Heart left ventricle (tissue), 16 donors: ENCODE results near the gene PPAN. TPM values are rescaled to one million over a fixed set of nuclear protein-coding genes. Genes with fewer than 3 reads are reported as not detected.
A peak's percentile ranks its signal among the peaks of the same experiment; 100 is the strongest.

Source experiments
- ATAC-seq, 4 donors: fragments of 200-7000 bp; cut with Tn5 transposase; one replicate each; pipeline ENCODE4 v1.9.1; 2020 to 2022; ENCODE audit warnings: moderate library complexity in 4 of 4, mild to moderate bottlenecking in 3 of 4, moderate number of reproducible peaks in 1 of 4
- DNase-seq, 5 donors: peaks; one replicate each; pipeline ENCODE4 v3.0.0-alpha.2; 2020
- H3K27ac ChIP-seq, 12 donors: fragments of 200-600 bp; sonication (generic) in 4 of 12; one replicate each; pipeline versions ENCODE4 v1.5.0 to v1.8.0; 2016 to 2022; ENCODE audit warnings: mild to moderate bottlenecking in 2 of 12
- H3K27me3 ChIP-seq, 9 donors: fragments of 200-600 bp; sonication (generic) in 2 of 9; one replicate each; pipeline versions ENCODE4 v1.5.1 to v1.8.0; 2016 to 2022; ENCODE audit warnings: mild to moderate bottlenecking in 3 of 9
- H3K36me3 ChIP-seq, 9 donors: fragments of 200-600 bp; sonication (generic) in 2 of 9; one replicate each; pipeline versions ENCODE4 v1.5.0 to v1.8.0; 2018 to 2022; ENCODE audit warnings: mild to moderate bottlenecking in 2 of 9
- H3K4me1 ChIP-seq, 12 donors: fragments of 200-600 bp; sonication (generic) in 4 of 12; one replicate each; pipeline versions ENCODE4 v1.5.0 to v1.8.0; 2016 to 2022; ENCODE audit warnings: mild to moderate bottlenecking in 3 of 12
- H3K4me3 ChIP-seq, 12 donors: fragments of 200-600 bp; sonication (generic) in 4 of 12; one replicate each; pipeline versions ENCODE4 v1.5.0 to v1.8.0; 2017 to 2022; ENCODE audit warnings: mild to moderate bottlenecking in 9 of 12, moderate library complexity in 4 of 12
- H3K9me3 ChIP-seq, 12 donors: fragments of 200-600 bp; sonication (generic) in 4 of 12; one replicate each; pipeline versions ENCODE4 v1.5.0 to v1.8.0; 2016 to 2022; ENCODE audit warnings: mild to moderate bottlenecking in 1 of 12
- CTCF ChIP-seq, 12 donors: fragments of 200-600 bp; sonication (generic) in 4 of 12; IDR thresholded peaks; one replicate each; pipeline versions ENCODE4 v1.5.0 to v1.8.0; 2018 to 2022; ENCODE audit warnings: antibody characterized with exemption in 12 of 12, mild to moderate bottlenecking in 5 of 12
- POLR2A ChIP-seq, 2 donors: fragments of 450-650 bp; IDR thresholded peaks; one replicate each; pipeline ENCODE4 v1.6.1; 2017; ENCODE audit warnings: antibody characterized with exemption in 2 of 2, mild to moderate bottlenecking in 2 of 2, moderate library complexity in 2 of 2
- WGBS, 4 donors: extraction: QIAGEN DNeasy Blood & Tissue Kit in 2 of 4; methylation state at CpG; one replicate each; pipeline versions ENCODE4 v1.1.5 to v1.1.7; 2013 to 2018; 5-methylcytosine and 5-hydroxymethylcytosine counted together
- intact Hi-C, 10 donors: fragments of 100-400 bp; cut with DNase I; formaldehyde crosslinking; loops; one replicate each; pipeline versions ENCODE4 v1.11.1 to v1.14.2; 2022
- polyA plus RNA-seq, 2 donors: library from polyadenylated mRNA; stranded (reverse); fragments of 200-250 nt; gene quantifications; one replicate each; pipeline ENCODE4 v1.2.3, GENCODE V29; 2013
- total RNA-seq, 9 donors: library from RNA; depleted of rRNA in 2 of 9; stranded (reverse); fragments of >200 nt in 2 of 9; fragmentation: NEBNext Ultra II Directional in 3 of 9; extraction: Animal tissue kit (Norgen Biotek cat#: 25700) in 3 of 9; gene quantifications; one replicate each; pipeline versions ENCODE4 v1.1.0 to v1.2.4, GENCODE V29; 2016 to 2023
- donor health status: ischemic (EF 13 %, LVEDD 7.1; RV severe dilation, severe dysfunction).
- donor health status: healthy with polysubstance abuse.
- donor health status: DM: no; HTN: yes; CAD: no.
- donor health status: DM: no; HTN: no; CAD: no.
- donor health status: ischemic (EF 25% LVEDD 6.9; RV normal size, moderate dysfunction).
- donor health status: ischemic (EF 25% LVEDD 5.7; RV mildly dilated, moderate dysfunction).
- donor health status: healthy.
- donor health status: DM: yes; HTN: yes; CAD: no.
- donor health status: ischemic (EF 35%, LVEDD 5.7; RV mildly dilated, moderate dysfunction).
- donor health status: nonischemic (EF 11% LVEDD 7.7; RV severe dilation, severe dysfunction).
- donor health status: DM: yes; HTN: yes; CAD: no.
- donor health status: PGD.
- donor health status: ischemic (EF 29% LVEDD 5.4; RV normal size, mild dysfunction).
- donor health status: nonischemic (EF 23%, LVEDD 6.1; RV moderate dilation, normal function).

Gene PPAN
- total and polyA plus RNA-seq, 11 donors: 16.3 to 41.4 (median 22.5) TPM

GRCh38 chr19:10142701-10143375 is 36.7 kb downstream of the PPAN start:
- no peak overlapping the region for H3K4me3 ChIP-seq
- H3K27ac ChIP-seq: peak overlapping the region in 1 of 12 donors; percentile 59
- H3K4me1 ChIP-seq: no peaks in the 10 kb centered on the region
- H3K9me3 ChIP-seq: no peaks in the 10 kb centered on the region
- H3K27me3 ChIP-seq: no peaks in the 10 kb centered on the region
- DNase-seq (no peak), ATAC-seq (no peak)
- peaks cover 2 to 100% (median 98%) of the 10 kb centered on the region in 9 donors for H3K36me3 ChIP-seq
- WGBS, 4 donors: 86 to 94% (median 90%) methylated on average over 13 to 15 of the region's 15 CpGs
- intact Hi-C loops: no loop called here
- no peak for TF ChIP-seq CTCF (IDR thresholded peaks at IDR 0.05)
- no peak for TF ChIP-seq POLR2A (IDR thresholded peaks at IDR 0.05)

GRCh38 chr19:10143681-10144080 is 37.5 kb downstream of the PPAN start:
- no peak for TF ChIP-seq POLR2A (IDR thresholded peaks at IDR 0.05)
- no peak for TF ChIP-seq CTCF (IDR thresholded peaks at IDR 0.05)
- no peaks in the 10 kb centered on the region for H3K9me3 ChIP-seq
- DNase-seq (no peak), ATAC-seq (no peak)
- H3K36me3 ChIP-seq: peaks cover 2 to 100% (median 95%) of the 10 kb centered on the region in 9 donors
- intact Hi-C loops: no loop called here
- H3K27me3 ChIP-seq: no peaks in the 10 kb centered on the region
- H3K27ac ChIP-seq: peak overlapping the region in 1 of 12 donors; percentile 59
- WGBS, 4 donors: 92 to 98% (median 95%) methylated on average over 8 to 11 of the region's 11 CpGs
- H3K4me1 ChIP-seq: no peaks in the 10 kb centered on the region
- H3K4me3 ChIP-seq: no peak overlapping the region

DNA sequence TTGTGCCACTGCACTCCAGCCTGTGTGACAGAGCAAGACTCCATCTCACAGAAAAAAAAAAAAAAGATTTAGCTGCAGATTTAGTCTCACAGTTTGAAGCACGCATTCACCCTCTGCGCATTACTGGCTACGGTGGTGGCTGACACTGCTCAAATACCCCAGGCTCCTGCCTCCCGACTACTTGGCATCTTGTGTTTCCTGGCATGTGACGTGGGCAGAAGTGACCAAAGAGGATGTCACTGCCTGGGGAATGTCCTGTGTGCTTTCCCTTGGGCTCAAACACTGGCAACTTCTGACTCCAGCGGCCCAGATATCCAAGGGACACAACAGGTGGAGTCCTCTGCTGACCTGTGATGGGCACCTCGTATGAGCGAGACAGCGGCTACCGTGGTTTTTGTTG is 38.2 kb downstream of the PPAN start:
- intact Hi-C loops: no loop called here
- H3K36me3 ChIP-seq: peaks cover 2 to 100% (median 96%) of the 10 kb centered on the region in 9 donors
- no peaks in the 10 kb centered on the region for H3K9me3 ChIP-seq
- DNase-seq: no peak
- H3K27ac ChIP-seq: peak overlapping the region in 1 of 12 donors; percentile 59
- WGBS, 4 donors: 90 to 92% (median 91%) methylated on average over 10 of the region's 10 CpGs
- H3K4me3 ChIP-seq: no peak overlapping the region
- no peak for ATAC-seq
- H3K4me1 ChIP-seq: no peaks in the 10 kb centered on the region
- TF ChIP-seq CTCF (IDR thresholded peaks at IDR 0.05) (no peak), POLR2A (IDR thresholded peaks at IDR 0.05) (no peak)
- no peaks in the 10 kb centered on the region for H3K27me3 ChIP-seq

- no peaks in the 10 kb centered on the region for H3K4me1 ChIP-seq
- peaks cover 2 to 100% (median 96%) of the 10 kb centered on the region in 9 donors for H3K36me3 ChIP-seq
- no peak overlapping the region for H3K4me3 ChIP-seq
- DNase-seq (no peak), ATAC-seq (no peak)
- H3K27ac ChIP-seq: no peak overlapping the region
- no peaks in the 10 kb centered on the region for H3K27me3 ChIP-seq
- H3K9me3 ChIP-seq: no peaks in the 10 kb centered on the region
- no peak for TF ChIP-seq POLR2A (IDR thresholded peaks at IDR 0.05)
- no peak for TF ChIP-seq CTCF (IDR thresholded peaks at IDR 0.05)
- WGBS, 4 donors: 87 to 96% (median 94%) methylated on average over 10 of the region's 10 CpGs
- intact Hi-C loops: no loop called here
These were observed 38.9 kb downstream of the PPAN start for GRCh38 chr19:10145031-10145430.
